Caco-2 (cell line): ENCODE measurements around the gene PPP1R16B. TPM values are rescaled to one million over a fixed set of nuclear protein-coding genes. Genes with fewer than 3 reads are reported as not detected.

Source experiments
- BruUV-seq: library from RNA; stranded (reverse); fragments of 400-500 nt; replicated peaks from 2 replicates; lab custom pipeline; 2021; lab: Mats Ljungman, UMichigan
- CTCF ChIA-PET: fragments of 300-600 bp; sonication (Branson Sonifier 250); formaldehyde crosslinking; loops from one replicate; lab custom pipeline; 2022; ENCODE audit warnings: antibody characterized with exemption; lab: Charles Lee
- POLR2A ChIA-PET: fragments of 300-600 bp; sonication (Branson Sonifier 250); formaldehyde crosslinking; loops from one replicate; lab custom pipeline; 2022; ENCODE audit warnings: antibody characterized with exemption; lab: Charles Lee
- DNase-seq, 2 experiments: peaks; one replicate each; pipeline versions ENCODE4 v3.0.0 to v3.0.0-alpha.2; 2020 to 2022
- H3K27me3 ChIP-seq: replicated peaks from 2 replicates; pipeline ENCODE4 v1.6.0; 2011; ENCODE audit warnings: low read length; ENCODE audit not compliant: control insufficient read depth, insufficient read depth
- H3K36me3 ChIP-seq: 2 replicates; pipeline ENCODE4 v1.5.1; 2011; ENCODE audit warnings: low read length; ENCODE audit not compliant: control insufficient read depth, insufficient read depth
- H3K4me1 ChIP-seq: fragments of 250-450 bp; sonication (Bioruptor Pico); 2 replicates; pipeline ENCODE4 v1.5.1; 2020; ENCODE audit warnings: mild to moderate bottlenecking
- H3K4me3 ChIP-seq: 2 replicates; pipeline ENCODE4 v1.5.1; 2011; ENCODE audit warnings: low read depth, mild to moderate bottlenecking, control low read depth, low read length
- H3K9me3 ChIP-seq: fragments of 250-450 bp; sonication (Bioruptor Pico); 2 replicates; pipeline ENCODE4 v1.5.1; 2020; ENCODE audit warnings: mild to moderate bottlenecking, moderate library complexity
- H3K27ac Mint-ChIP-seq: one replicate; pipeline ENCODE4 v1.8.0; 2022; ENCODE audit warnings: mixed read lengths; ENCODE audit not compliant: unreplicated experiment
- H3K27me3 Mint-ChIP-seq: one replicate; pipeline ENCODE4 v1.8.0; 2022; ENCODE audit warnings: mixed read lengths; ENCODE audit not compliant: insufficient read depth, unreplicated experiment
- H3K36me3 Mint-ChIP-seq: one replicate; pipeline ENCODE4 v1.8.0; 2022; ENCODE audit warnings: mild to moderate bottlenecking, mixed read lengths; ENCODE audit not compliant: insufficient read depth, unreplicated experiment
- H3K4me1 Mint-ChIP-seq: one replicate; pipeline ENCODE4 v1.8.0; 2022; ENCODE audit warnings: low read depth, mixed read lengths; ENCODE audit not compliant: unreplicated experiment
- H3K4me3 Mint-ChIP-seq: one replicate; pipeline ENCODE4 v1.8.0; 2022; ENCODE audit warnings: mild to moderate bottlenecking, moderate library complexity, mixed read lengths; ENCODE audit not compliant: unreplicated experiment
- H3K9me3 Mint-ChIP-seq: one replicate; pipeline ENCODE4 v1.8.0; 2022; ENCODE audit warnings: mixed read lengths; ENCODE audit not compliant: unreplicated experiment
- intact Hi-C: fragments of 100-400 bp; cut with micrococcal nuclease; formaldehyde crosslinking; loops from one replicate; pipeline ENCODE4 v1.10.0; 2022; ENCODE audit not compliant: unreplicated experiment
- total RNA-seq: library from RNA; stranded (reverse); gene quantifications from 2 replicates; pipeline ENCODE4 v1.2.3, GENCODE V29; 2022
- TF ChIP-seq, protein P1 (sequence below), 2 experiments: fragments of 200-600 bp in 1 of 2; IDR thresholded peaks; 1 replicate in 1 of 2; 2 replicates in 1 of 2; pipeline versions ENCODE4 v1.5.1 to v1.8.0; 2011 to 2022; ENCODE audit warnings: antibody characterized with exemption in 1 of 2, control low read depth in 1 of 2, inconsistent platforms in 1 of 2, low read depth in 1 of 2, low read length in 1 of 2, mild to moderate bottlenecking in 1 of 2, moderate library complexity in 1 of 2; ENCODE audit not compliant: insufficient read depth in 1 of 2, severe bottlenecking in 1 of 2, unreplicated experiment in 1 of 2

Gene PPP1R16B
- total RNA-seq, 1 experiment from 2014 or later, result not detected

GRCh38 chr20:38774167-38774566, 31.3 kb upstream of the PPP1R16B start:
- Mint-ChIP-seq H3K27ac (no peak overlapping the region), H3K9me3 (no peaks in the 10 kb centered on the region), H3K36me3 (peaks cover 25% of the 10 kb centered on the region), H3K27me3 (no peaks in the 10 kb centered on the region), H3K4me1 (no peaks in the 10 kb centered on the region), H3K4me3 (no peak overlapping the region)
- intact Hi-C loops, result no loop called here
- no TSS peak for BruUV-seq
- Histone ChIP-seq H3K36me3 (peaks cover 6% of the 10 kb centered on the region), H3K9me3 (no peaks in the 10 kb centered on the region), H3K4me1 (peaks cover 4% of the 10 kb centered on the region), H3K27me3 (no peaks in the 10 kb centered on the region), H3K4me3 (no peak overlapping the region)
- TF ChIP-seq, protein P1, sequence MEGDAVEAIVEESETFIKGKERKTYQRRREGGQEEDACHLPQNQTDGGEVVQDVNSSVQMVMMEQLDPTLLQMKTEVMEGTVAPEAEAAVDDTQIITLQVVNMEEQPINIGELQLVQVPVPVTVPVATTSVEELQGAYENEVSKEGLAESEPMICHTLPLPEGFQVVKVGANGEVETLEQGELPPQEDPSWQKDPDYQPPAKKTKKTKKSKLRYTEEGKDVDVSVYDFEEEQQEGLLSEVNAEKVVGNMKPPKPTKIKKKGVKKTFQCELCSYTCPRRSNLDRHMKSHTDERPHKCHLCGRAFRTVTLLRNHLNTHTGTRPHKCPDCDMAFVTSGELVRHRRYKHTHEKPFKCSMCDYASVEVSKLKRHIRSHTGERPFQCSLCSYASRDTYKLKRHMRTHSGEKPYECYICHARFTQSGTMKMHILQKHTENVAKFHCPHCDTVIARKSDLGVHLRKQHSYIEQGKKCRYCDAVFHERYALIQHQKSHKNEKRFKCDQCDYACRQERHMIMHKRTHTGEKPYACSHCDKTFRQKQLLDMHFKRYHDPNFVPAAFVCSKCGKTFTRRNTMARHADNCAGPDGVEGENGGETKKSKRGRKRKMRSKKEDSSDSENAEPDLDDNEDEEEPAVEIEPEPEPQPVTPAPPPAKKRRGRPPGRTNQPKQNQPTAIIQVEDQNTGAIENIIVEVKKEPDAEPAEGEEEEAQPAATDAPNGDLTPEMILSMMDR (IDR thresholded peaks at IDR 0.05; ENCODE audit: insufficient read depth in 1 of 2, low read depth in 1 of 2, low read length in 1 of 2, severe bottlenecking in 1 of 2, unreplicated experiment in 1 of 2), result no peak
- ChIA-PET CTCF (no interaction called here), POLR2A (no interaction called here)
- no peak for DNase-seq

- no peaks in the 10 kb centered on the region for H3K27me3 ChIP-seq
- intact Hi-C loops, result no loop called here
- CTCF ChIA-PET, result no interaction called here
- no TSS peak for BruUV-seq
- TF ChIP-seq, protein P1 (IDR thresholded peaks at IDR 0.05; ENCODE audit: insufficient read depth in 1 of 2, low read depth in 1 of 2, low read length in 1 of 2, severe bottlenecking in 1 of 2, unreplicated experiment in 1 of 2), result no peak
- Mint-ChIP-seq H3K4me1 (peaks cover 10% of the 10 kb centered on the region), H3K4me3 (no peak overlapping the region), H3K27ac (no peak overlapping the region), H3K36me3 (peaks cover 25% of the 10 kb centered on the region), H3K27me3 (no peaks in the 10 kb centered on the region), H3K9me3 (no peaks in the 10 kb centered on the region)
- POLR2A ChIA-PET, result no interaction called here
- no peak for DNase-seq
- H3K4me3 ChIP-seq, result no peak overlapping the region
- peaks cover 3% of the 10 kb centered on the region for H3K36me3 ChIP-seq
- H3K4me1 ChIP-seq, result peaks cover 18% of the 10 kb centered on the region
- H3K9me3 ChIP-seq, result no peaks in the 10 kb centered on the region
These were observed 29.1 kb upstream of the PPP1R16B start for GRCh38 chr20:38776363-38776762.

DNA sequence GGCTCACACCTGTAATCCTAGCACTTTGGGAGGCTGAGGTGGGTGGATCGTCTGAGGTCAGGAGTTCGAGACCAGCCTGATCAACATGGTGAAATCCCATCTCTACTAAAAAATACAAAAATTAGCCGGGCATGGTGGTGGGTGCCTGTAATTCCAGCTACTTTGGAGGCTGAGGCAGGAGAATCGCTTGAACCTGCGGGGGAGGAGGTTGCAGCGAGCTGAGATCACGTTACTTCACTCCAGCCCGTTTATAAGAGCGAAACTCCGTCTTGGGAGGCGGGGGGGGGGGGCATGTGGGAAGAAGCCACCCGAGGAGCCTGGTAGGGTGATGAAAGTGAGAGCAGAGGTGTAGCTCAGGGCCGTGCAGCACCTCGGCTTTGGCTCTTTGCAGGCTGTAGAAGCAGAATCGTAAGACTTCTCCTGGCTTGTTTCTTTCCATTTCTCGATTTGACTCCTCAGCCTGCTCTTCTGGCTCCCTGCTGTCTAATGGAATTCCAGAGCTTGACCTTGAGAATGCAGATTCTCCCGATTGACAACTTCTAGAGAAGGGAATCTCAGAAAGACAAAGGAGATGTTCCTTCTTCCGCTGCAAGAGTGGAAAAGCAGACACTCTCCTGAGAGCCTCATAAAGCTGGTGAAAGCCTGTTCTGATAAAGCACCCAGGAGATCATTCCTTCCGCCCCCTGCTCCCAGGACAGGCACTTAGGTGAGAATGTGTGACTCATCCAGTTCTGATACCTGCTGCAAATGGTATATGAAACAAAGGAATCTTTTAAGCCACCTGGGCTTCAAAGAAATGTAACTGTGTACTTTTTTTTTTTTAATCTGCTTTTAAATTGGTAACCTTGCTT, 26.0 kb upstream of the PPP1R16B start:
- intact Hi-C loops, result no loop called here

More for the DNA sequence above, 26.0 kb upstream of the PPP1R16B start:
- H3K4me1 Mint-ChIP-seq, result peaks cover 10% of the 10 kb centered on the region
- ChIA-PET CTCF (interaction anchor here (0.6 to 1.1 kb wide), 3 partner anchors 11 to 125 kb away, joined by 3 to 5 read pairs (median 3); no protein-coding TSS in a partner anchor), POLR2A (interaction anchor here (0.6 to 0.9 kb wide), 3 partner anchors 18 to 295 kb away, joined by 3 read pairs; no protein-coding TSS in a partner anchor)
- TF ChIP-seq, protein P1 (IDR thresholded peaks at IDR 0.05; ENCODE audit: insufficient read depth in 1 of 2, low read depth in 1 of 2, low read length in 1 of 2, severe bottlenecking in 1 of 2, unreplicated experiment in 1 of 2), result no peak
- no peaks in the 10 kb centered on the region for H3K9me3 Mint-ChIP-seq
- Histone ChIP-seq H3K9me3 (no peaks in the 10 kb centered on the region), H3K36me3 (peaks cover 2% of the 10 kb centered on the region; the same call in 1 of the 2 replicates), H3K4me1 (peaks cover 18% of the 10 kb centered on the region), H3K27me3 (no peaks in the 10 kb centered on the region), H3K4me3 (no peak overlapping the region)
- DNase-seq, result peak; percentile 62 to 70
- H3K27me3 Mint-ChIP-seq, result no peaks in the 10 kb centered on the region
- no peak overlapping the region for H3K4me3 Mint-ChIP-seq
- BruUV-seq, result no TSS peak
- peak overlapping the region; percentile 17 for H3K27ac Mint-ChIP-seq
- H3K36me3 Mint-ChIP-seq, result peaks cover 8% of the 10 kb centered on the region
